Stimulated activated CD4-positive, alpha-beta T cell treated with anti-CD3 and anti-CD28 coated beads, Interleukin-12 subunit alpha, Interleukin-12 subunit beta, amount 100 ng/mL, for 48 hours (primary cell): ENCODE data around the gene TTYH1.
"Not testable (repeated sequence)": the region's sequence is repeated elsewhere in the genome, so short reads cannot be mapped to it uniquely, and the experiment has no call there.

ENCODE experiments used
- DNase-seq, 3 donors: peaks; one replicate each; pipeline ENCODE4 v3.0.0-alpha.2; 2020; ENCODE audit warnings: low read depth in 2 of 3, low spot score in 1 of 3

TTYH1 gene

GRCh38 chr19:54415208-54415900 is at the start of gene TTYH1:
Gene TTYH1, plus strand, starts transcription at chr19:54415464. Its CDS starts 89 bp downstream, at chr19:54415553.
- peak in 2 of 3 donors; percentile 30 to 50 for DNase-seq

GRCh38 chr19:54365798-54366197 is 49.5 kb upstream of the TTYH1 start:
- DNase-seq = not testable (repeated sequence)

- DNase-seq = no peak
Observed at GRCh38 chr19:54366811-54367210, 48.5 kb upstream of the TTYH1 start.

- DNase-seq = no peak
Observed at GRCh38 chr19:54369082-54369687, 46.1 kb upstream of the TTYH1 start.

- DNase-seq = not testable (repeated sequence)
Observed at GRCh38 chr19:54369688-54370433, 45.4 kb upstream of the TTYH1 start.

- DNase-seq = peak in 2 of 3 donors; percentile 27 to 30
Observed at GRCh38 chr19:54370434-54370796, 44.8 kb upstream of the TTYH1 start.

GRCh38 chr19:54371453-54371852 is 43.8 kb upstream of the TTYH1 start:
- DNase-seq = not testable (repeated sequence)

- no peak for DNase-seq
Observed at GRCh38 chr19:54373781-54374631, 41.3 kb upstream of the TTYH1 start.

- not testable (repeated sequence) for DNase-seq
Observed at GRCh38 chr19:54375181-54375938, 39.9 kb upstream of the TTYH1 start.

GRCh38 chr19:54376610-54377285 is 38.5 kb upstream of the TTYH1 start:
- DNase-seq = no peak

- no peak for DNase-seq
Observed at GRCh38 chr19:54379187-54379678, 36.0 kb upstream of the TTYH1 start.

GRCh38 chr19:54380897-54381296 is 34.4 kb upstream of the TTYH1 start:
- DNase-seq = no peak

- not testable (repeated sequence) for DNase-seq
Observed at GRCh38 chr19:54382041-54382440, 33.2 kb upstream of the TTYH1 start.

GRCh38 chr19:54383330-54383729 is 31.9 kb upstream of the TTYH1 start:
- no peak for DNase-seq

- DNase-seq = no peak
Observed at GRCh38 chr19:54387991-54388801, 27.1 kb upstream of the TTYH1 start.

GRCh38 chr19:54388802-54389139 is 26.5 kb upstream of the TTYH1 start:
- DNase-seq = no peak

- no peak for DNase-seq
Observed at GRCh38 chr19:54389553-54389952, 25.7 kb upstream of the TTYH1 start.

- DNase-seq = peak in 2 of 3 donors; percentile 44 to 65
Observed at GRCh38 chr19:54390942-54391577, 24.2 kb upstream of the TTYH1 start.
